ENCODE data around the gene SAP30.

Gene SAP30

GRCh38 chr4:173343832-173344397 lies 26.8 kb upstream of the SAP30 start:
- Histone ChIP-seq H3K14ac (ENCODE audit: low read length) (no peak overlapping the region), H2BK12ac (ENCODE audit: low read length) (no peak overlapping the region), H4K91ac (ENCODE audit: low read depth, low read length, poor library complexity) (no peak overlapping the region), H3K4me2 (ENCODE audit: insufficient read depth, low read length, poor library complexity, severe bottlenecking) (no peak overlapping the region), H2AK5ac (ENCODE audit: low read depth, low read length) (no peak overlapping the region), H3K36me3 (replicated peaks in 1 of 2; ENCODE audit: control insufficient read depth in 2 of 2, insufficient read depth in 2 of 2, low read length in 2 of 2) (no peaks in the 10 kb centered on the region), H3K4me1 (ENCODE audit: control insufficient read depth in 2 of 2, insufficient read depth in 1 of 2, low read depth in 1 of 2, low read length in 2 of 2) (peaks cover 6% of the 10 kb centered on the region in 2 donors), H3K18ac (ENCODE audit: low read length) (no peak overlapping the region), H2AFZ (ENCODE audit: low read length) (no peak overlapping the region), H4K8ac (ENCODE audit: low read depth, low read length) (no peak overlapping the region), H2BK5ac (ENCODE audit: low read length) (no peak overlapping the region), H3K23ac (ENCODE audit: low read depth, low read length, poor library complexity) (no peak overlapping the region), H3K4me3 (ENCODE audit: low read length in 2 of 2) (no peak overlapping the region), H3K9me3 (replicated peaks in 1 of 2; ENCODE audit: control insufficient read depth in 2 of 2, insufficient read depth in 1 of 2, low read depth in 1 of 2, low read length in 2 of 2) (peaks cover 0 to 3% of the 10 kb centered on the region in 2 donors), H3K27me3 (ENCODE audit: control insufficient read depth in 3 of 3, insufficient read depth in 3 of 3, low read depth in 1 of 3, low read length in 3 of 3) (no peaks in the 10 kb centered on the region), H3K79me1 (ENCODE audit: low read depth, low read length) (no peaks in the 10 kb centered on the region), H3K9ac (ENCODE audit: low read depth, low read length, poor library complexity) (no peak overlapping the region), H3K4ac (ENCODE audit: low read length) (no peak overlapping the region), H2BK120ac (ENCODE audit: low read depth, low read length) (no peak overlapping the region), H3K27ac (replicated peaks; ENCODE audit: low read length) (no peak overlapping the region), H2BK15ac (ENCODE audit: low read length) (no peak overlapping the region)
- DNase-seq (ENCODE audit: low spot score), result no peak
- no CpG with 5 or more reads among the region's 3 CpGs for WGBS, 2 donors (ENCODE audit: extremely low coverage in 2 of 2, insufficient read length in 2 of 2, insufficient replicate concordance in 1 of 2)

DNA sequence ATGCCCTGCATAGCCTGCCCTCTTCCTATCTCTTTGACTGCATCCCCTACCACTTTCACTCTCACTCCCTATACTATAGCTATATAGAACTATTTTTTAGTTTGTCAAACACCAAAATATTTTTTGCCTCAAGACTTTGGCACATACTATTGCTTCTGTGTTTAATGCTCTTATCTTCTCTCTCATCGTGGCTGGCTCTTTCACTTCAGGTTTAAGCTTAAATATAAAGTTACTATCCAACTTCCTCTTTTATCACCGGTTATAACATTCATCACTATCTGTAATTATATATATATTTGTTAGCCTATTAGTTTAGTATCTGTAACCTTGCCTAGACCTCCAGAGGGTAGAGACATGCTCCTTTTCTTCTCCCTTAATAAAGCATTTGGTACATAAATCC lies 25.1 kb upstream of the SAP30 start:
- no peak overlapping the region for H2BK12ac ChIP-seq (ENCODE audit: low read length)
- H4K8ac ChIP-seq (ENCODE audit: low read depth, low read length), result no peak overlapping the region
- peaks cover 6% of the 10 kb centered on the region in 2 donors for H3K4me1 ChIP-seq (ENCODE audit: control insufficient read depth in 2 of 2, insufficient read depth in 1 of 2, low read depth in 1 of 2, low read length in 2 of 2)
- no peak overlapping the region for H2AK5ac ChIP-seq (ENCODE audit: low read depth, low read length)
- H3K14ac ChIP-seq (ENCODE audit: low read length), result no peak overlapping the region
- no peak overlapping the region for H3K4ac ChIP-seq (ENCODE audit: low read length)
- no peak for DNase-seq (ENCODE audit: low spot score)
- H2BK120ac ChIP-seq (ENCODE audit: low read depth, low read length), result no peak overlapping the region
- H3K4me3 ChIP-seq (ENCODE audit: low read length in 2 of 2), result no peak overlapping the region
- no peak overlapping the region for H3K9ac ChIP-seq (ENCODE audit: low read depth, low read length, poor library complexity)
- H2AFZ ChIP-seq (ENCODE audit: low read length), result no peak overlapping the region
- H2BK5ac ChIP-seq (ENCODE audit: low read length), result no peak overlapping the region
- WGBS, 2 donors (ENCODE audit: extremely low coverage in 2 of 2, insufficient read length in 2 of 2, insufficient replicate concordance in 1 of 2), result no CpG with 5 or more reads among the region's 2 CpGs
- H3K27me3 ChIP-seq (ENCODE audit: control insufficient read depth in 3 of 3, insufficient read depth in 3 of 3, low read depth in 1 of 3, low read length in 3 of 3), result no peaks in the 10 kb centered on the region
- H3K23ac ChIP-seq (ENCODE audit: low read depth, low read length, poor library complexity), result no peak overlapping the region
- peaks cover 0 to 3% of the 10 kb centered on the region in 2 donors for H3K9me3 ChIP-seq (replicated peaks in 1 of 2; ENCODE audit: control insufficient read depth in 2 of 2, insufficient read depth in 1 of 2, low read depth in 1 of 2, low read length in 2 of 2)
- no peaks in the 10 kb centered on the region for H3K36me3 ChIP-seq (replicated peaks in 1 of 2; ENCODE audit: control insufficient read depth in 2 of 2, insufficient read depth in 2 of 2, low read length in 2 of 2)
- H4K91ac ChIP-seq (ENCODE audit: low read depth, low read length, poor library complexity), result no peak overlapping the region
- H3K18ac ChIP-seq (ENCODE audit: low read length), result no peak overlapping the region
- H3K27ac ChIP-seq (replicated peaks; ENCODE audit: low read length), result no peak overlapping the region
- no peak overlapping the region for H2BK15ac ChIP-seq (ENCODE audit: low read length)
- no peak overlapping the region for H3K4me2 ChIP-seq (ENCODE audit: insufficient read depth, low read length, poor library complexity, severe bottlenecking)
- no peaks in the 10 kb centered on the region for H3K79me1 ChIP-seq (ENCODE audit: low read depth, low read length)

DNA sequence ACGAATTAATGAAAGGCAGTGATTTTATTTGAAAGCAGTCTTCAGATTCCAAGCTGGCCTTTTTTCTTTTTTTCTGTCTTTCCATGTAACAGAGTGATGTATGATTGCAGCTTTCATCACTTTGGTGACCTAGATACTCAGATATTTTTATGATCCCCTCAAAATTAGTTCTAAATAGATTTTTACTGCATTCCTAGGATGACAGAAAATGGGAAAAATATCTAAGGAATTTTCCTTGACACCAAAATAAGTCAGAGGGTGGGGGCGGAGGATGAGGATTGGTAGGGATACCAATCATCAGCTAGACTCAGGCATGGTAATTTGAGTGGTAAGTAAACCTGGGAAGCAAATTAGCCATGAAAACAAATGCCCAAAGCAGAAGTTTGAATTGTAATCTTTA lies 24.7 kb upstream of the SAP30 start:
- Histone ChIP-seq H2BK15ac (ENCODE audit: low read length) (no peak overlapping the region), H3K4me1 (ENCODE audit: control insufficient read depth in 2 of 2, insufficient read depth in 1 of 2, low read depth in 1 of 2, low read length in 2 of 2) (peaks cover 3 to 6% of the 10 kb centered on the region in 2 donors), H3K14ac (ENCODE audit: low read length) (no peak overlapping the region), H4K91ac (ENCODE audit: low read depth, low read length, poor library complexity) (no peak overlapping the region), H3K79me1 (ENCODE audit: low read depth, low read length) (no peaks in the 10 kb centered on the region), H3K4ac (ENCODE audit: low read length) (no peak overlapping the region), H3K9me3 (replicated peaks in 1 of 2; ENCODE audit: control insufficient read depth in 2 of 2, insufficient read depth in 1 of 2, low read depth in 1 of 2, low read length in 2 of 2) (peaks cover 0 to 3% of the 10 kb centered on the region in 2 donors), H2BK12ac (ENCODE audit: low read length) (no peak overlapping the region), H3K18ac (ENCODE audit: low read length) (no peak overlapping the region), H2BK5ac (ENCODE audit: low read length) (no peak overlapping the region), H2AK5ac (ENCODE audit: low read depth, low read length) (no peak overlapping the region), H3K27me3 (ENCODE audit: control insufficient read depth in 3 of 3, insufficient read depth in 3 of 3, low read depth in 1 of 3, low read length in 3 of 3) (no peaks in the 10 kb centered on the region), H3K27ac (replicated peaks; ENCODE audit: low read length) (no peak overlapping the region), H2AFZ (ENCODE audit: low read length) (no peak overlapping the region), H3K4me3 (ENCODE audit: low read length in 2 of 2) (no peak overlapping the region), H3K36me3 (replicated peaks in 1 of 2; ENCODE audit: control insufficient read depth in 2 of 2, insufficient read depth in 2 of 2, low read length in 2 of 2) (no peaks in the 10 kb centered on the region), H2BK120ac (ENCODE audit: low read depth, low read length) (no peak overlapping the region), H3K9ac (ENCODE audit: low read depth, low read length, poor library complexity) (no peak overlapping the region), H4K8ac (ENCODE audit: low read depth, low read length) (no peak overlapping the region), H3K23ac (ENCODE audit: low read depth, low read length, poor library complexity) (no peak overlapping the region), H3K4me2 (ENCODE audit: insufficient read depth, low read length, poor library complexity, severe bottlenecking) (no peak overlapping the region)
- WGBS, 2 donors (ENCODE audit: extremely low coverage in 2 of 2, insufficient read length in 2 of 2, insufficient replicate concordance in 1 of 2), result no CpG with 5 or more reads among the region's 2 CpGs
- no peak for DNase-seq (ENCODE audit: low spot score)

GRCh38 chr4:173347467-173347866 lies 23.3 kb upstream of the SAP30 start:
- no peaks in the 10 kb centered on the region for H3K79me1 ChIP-seq (ENCODE audit: low read depth, low read length)
- H3K4ac ChIP-seq (ENCODE audit: low read length), result no peak overlapping the region
- H4K8ac ChIP-seq (ENCODE audit: low read depth, low read length), result no peak overlapping the region
- H3K14ac ChIP-seq (ENCODE audit: low read length), result no peak overlapping the region
- no peak for DNase-seq (ENCODE audit: low spot score)
- H3K4me2 ChIP-seq (ENCODE audit: insufficient read depth, low read length, poor library complexity, severe bottlenecking), result no peak overlapping the region
- no peak overlapping the region for H2BK12ac ChIP-seq (ENCODE audit: low read length)
- H3K9ac ChIP-seq (ENCODE audit: low read depth, low read length, poor library complexity), result no peak overlapping the region
- H2BK120ac ChIP-seq (ENCODE audit: low read depth, low read length), result no peak overlapping the region
- no peak overlapping the region for H2BK5ac ChIP-seq (ENCODE audit: low read length)
- H3K18ac ChIP-seq (ENCODE audit: low read length), result no peak overlapping the region
- H3K36me3 ChIP-seq (replicated peaks in 1 of 2; ENCODE audit: control insufficient read depth in 2 of 2, insufficient read depth in 2 of 2, low read length in 2 of 2), result no peaks in the 10 kb centered on the region
- peaks cover 0 to 3% of the 10 kb centered on the region in 2 donors for H3K9me3 ChIP-seq (replicated peaks in 1 of 2; ENCODE audit: control insufficient read depth in 2 of 2, insufficient read depth in 1 of 2, low read depth in 1 of 2, low read length in 2 of 2)
- WGBS, 2 donors (ENCODE audit: extremely low coverage in 2 of 2, insufficient read length in 2 of 2, insufficient replicate concordance in 1 of 2), result no CpG with 5 or more reads among the region's 1 CpG
- no peak overlapping the region for H2BK15ac ChIP-seq (ENCODE audit: low read length)
- H2AK5ac ChIP-seq (ENCODE audit: low read depth, low read length), result no peak overlapping the region
- no peaks in the 10 kb centered on the region for H3K27me3 ChIP-seq (ENCODE audit: control insufficient read depth in 3 of 3, insufficient read depth in 3 of 3, low read depth in 1 of 3, low read length in 3 of 3)
- H3K27ac ChIP-seq (replicated peaks; ENCODE audit: low read length), result no peak overlapping the region
- no peak overlapping the region for H3K4me3 ChIP-seq (ENCODE audit: low read length in 2 of 2)
- no peak overlapping the region for H2AFZ ChIP-seq (ENCODE audit: low read length)
- no peak overlapping the region for H3K23ac ChIP-seq (ENCODE audit: low read depth, low read length, poor library complexity)
- peaks cover 0 to 6% of the 10 kb centered on the region in 2 donors for H3K4me1 ChIP-seq (ENCODE audit: control insufficient read depth in 2 of 2, insufficient read depth in 1 of 2, low read depth in 1 of 2, low read length in 2 of 2)
- no peak overlapping the region for H4K91ac ChIP-seq (ENCODE audit: low read depth, low read length, poor library complexity)
